ENCODE results near the gene SMARCB1.

DNA sequence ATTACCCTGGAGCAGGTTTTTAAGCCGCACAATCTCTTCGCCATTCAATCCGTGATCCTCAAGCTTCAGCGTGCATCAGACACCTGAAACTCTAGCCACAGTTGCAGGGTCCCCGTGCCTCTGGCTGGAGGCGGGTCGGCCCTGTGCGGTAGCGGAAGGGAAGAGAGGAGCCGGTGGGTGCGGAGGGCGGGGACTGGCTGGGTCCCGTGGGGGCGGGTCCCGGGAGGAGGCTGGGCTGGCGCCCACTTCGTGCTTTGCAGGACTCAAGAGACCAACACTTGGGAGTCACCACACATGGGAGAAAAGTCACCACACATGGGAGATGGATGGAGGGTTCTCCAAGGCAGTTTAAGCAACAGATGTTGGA, 23.2 kb upstream of the SMARCB1 start:
- TF ChIP-seq EZH2 (IDR thresholded peaks at IDR 0.05; ENCODE audit: low read depth): no peak
- TF ChIP-seq, protein P1, sequence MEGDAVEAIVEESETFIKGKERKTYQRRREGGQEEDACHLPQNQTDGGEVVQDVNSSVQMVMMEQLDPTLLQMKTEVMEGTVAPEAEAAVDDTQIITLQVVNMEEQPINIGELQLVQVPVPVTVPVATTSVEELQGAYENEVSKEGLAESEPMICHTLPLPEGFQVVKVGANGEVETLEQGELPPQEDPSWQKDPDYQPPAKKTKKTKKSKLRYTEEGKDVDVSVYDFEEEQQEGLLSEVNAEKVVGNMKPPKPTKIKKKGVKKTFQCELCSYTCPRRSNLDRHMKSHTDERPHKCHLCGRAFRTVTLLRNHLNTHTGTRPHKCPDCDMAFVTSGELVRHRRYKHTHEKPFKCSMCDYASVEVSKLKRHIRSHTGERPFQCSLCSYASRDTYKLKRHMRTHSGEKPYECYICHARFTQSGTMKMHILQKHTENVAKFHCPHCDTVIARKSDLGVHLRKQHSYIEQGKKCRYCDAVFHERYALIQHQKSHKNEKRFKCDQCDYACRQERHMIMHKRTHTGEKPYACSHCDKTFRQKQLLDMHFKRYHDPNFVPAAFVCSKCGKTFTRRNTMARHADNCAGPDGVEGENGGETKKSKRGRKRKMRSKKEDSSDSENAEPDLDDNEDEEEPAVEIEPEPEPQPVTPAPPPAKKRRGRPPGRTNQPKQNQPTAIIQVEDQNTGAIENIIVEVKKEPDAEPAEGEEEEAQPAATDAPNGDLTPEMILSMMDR (conservative IDR thresholded peaks at IDR 0.05): no peak
